HG03558 (cell line): ENCODE results near the gene TAS2R16.
"Not testable (repeated sequence)": the region's sequence is repeated elsewhere in the genome, so short reads cannot be mapped to it uniquely, and the experiment has no call there.

ENCODE experiments used
- ATAC-seq: cut with Tn5 transposase; IDR thresholded peaks from one replicate; pipeline ENCODE4 v1.9.1; 2021; ENCODE audit warnings: moderate number of reproducible peaks; ENCODE audit not compliant: unreplicated experiment; ENCODE audit errors: extremely low read depth

TAS2R16 gene

DNA sequence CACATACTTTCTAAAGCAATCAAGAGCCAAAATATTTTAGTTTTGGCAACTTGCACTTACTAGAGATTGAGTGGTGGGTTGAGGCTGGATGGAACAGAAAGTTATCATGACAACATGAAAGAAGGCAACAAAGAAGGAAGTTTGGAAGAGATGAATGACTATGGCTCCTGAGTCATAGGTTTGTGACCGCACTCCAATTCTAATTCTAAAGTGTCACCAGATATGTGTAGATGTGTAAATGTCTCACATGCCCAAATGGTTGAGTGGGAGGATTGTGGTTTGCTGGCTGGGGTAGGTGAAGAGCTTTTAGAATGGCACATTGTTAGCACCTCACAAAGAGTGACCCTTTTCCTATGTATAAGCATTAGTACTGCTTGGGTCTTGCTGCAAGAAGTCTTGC, 20.2 kb downstream of the TAS2R16 start:
- ATAC-seq: no peak

DNA sequence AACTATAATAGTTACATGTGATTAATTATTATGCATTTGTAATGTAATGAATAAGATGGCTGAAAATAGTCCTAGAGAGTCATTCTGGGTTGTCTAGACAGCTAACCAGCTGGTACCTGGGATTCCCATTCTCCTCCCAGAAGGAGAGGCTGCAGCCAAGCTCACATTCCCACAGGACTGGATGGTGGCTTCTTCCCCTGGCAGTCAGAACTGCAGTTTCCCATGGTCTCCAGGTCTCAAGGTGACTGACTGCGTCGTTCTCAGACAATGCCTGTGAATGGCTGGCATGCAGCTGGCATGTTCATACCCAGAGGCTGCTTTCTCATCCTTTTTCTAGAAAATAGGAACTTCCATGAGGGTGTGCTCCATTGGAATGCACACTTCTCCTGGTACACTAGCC, 21.3 kb downstream of the TAS2R16 start:
- no peak for ATAC-seq

DNA sequence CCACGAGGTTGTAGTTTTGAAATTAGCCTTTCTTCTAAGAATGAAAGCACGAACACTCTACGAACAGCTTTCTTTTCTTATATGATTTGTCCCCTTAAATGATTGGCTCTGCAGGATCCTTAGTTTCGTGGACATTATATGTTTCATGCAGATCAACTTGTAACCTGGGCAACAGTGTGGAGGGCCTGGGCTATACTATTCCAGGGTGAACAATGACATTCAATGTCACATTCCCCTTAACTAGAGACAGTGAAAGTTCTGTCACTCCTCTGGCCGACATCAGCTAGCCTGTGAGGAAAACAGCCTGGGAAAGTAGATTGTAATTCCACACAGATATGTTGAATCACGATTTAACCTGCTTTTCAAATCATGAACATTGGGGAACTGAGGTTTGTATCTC, 23.4 kb downstream of the TAS2R16 start:
- no peak for ATAC-seq

DNA sequence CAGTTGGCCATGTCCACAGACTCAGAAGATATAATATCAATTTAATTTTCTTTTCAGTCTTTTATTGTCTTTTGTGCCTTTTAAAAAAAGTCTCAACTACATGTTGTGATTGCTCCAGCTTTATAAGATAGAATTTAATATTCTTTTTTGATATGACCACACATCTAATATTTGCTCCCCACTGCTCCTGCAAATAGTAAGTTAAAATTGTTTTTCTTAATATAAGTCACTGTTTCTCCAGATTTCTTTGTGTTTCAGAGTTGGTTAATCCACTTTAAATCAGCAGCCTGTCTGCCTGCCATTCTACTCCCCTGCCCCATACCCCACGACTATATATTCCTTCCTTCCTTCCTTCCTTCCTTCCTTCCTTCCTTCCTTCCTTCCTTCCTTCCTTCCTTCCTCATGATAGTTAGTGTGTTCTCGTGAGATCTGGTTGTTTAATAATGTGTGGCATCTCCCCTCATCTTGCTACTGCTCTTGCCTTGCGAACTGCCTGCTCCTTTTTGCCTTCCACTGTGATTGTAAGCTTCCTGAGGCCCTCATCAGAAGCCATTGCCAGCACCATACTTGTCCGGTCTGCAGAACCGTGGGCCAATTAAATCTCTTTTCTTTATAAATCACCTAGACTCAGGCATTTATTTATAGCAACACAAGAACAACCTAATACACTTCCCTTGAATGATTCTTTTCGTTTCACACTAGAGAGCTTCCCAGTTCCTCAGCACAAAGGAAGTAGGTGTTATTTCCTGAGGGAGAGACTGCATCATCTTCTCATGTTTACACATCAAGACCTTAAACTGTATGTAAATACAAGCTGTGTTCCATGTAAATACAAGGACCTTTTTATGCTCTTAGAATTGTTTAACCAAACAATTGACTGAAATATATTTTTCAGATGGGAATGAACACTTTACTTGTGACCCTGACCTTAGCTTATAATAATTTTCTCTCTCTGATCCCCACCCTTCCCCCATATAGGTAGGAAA, 24.5 kb downstream of the TAS2R16 start:
- ATAC-seq: no peak

DNA sequence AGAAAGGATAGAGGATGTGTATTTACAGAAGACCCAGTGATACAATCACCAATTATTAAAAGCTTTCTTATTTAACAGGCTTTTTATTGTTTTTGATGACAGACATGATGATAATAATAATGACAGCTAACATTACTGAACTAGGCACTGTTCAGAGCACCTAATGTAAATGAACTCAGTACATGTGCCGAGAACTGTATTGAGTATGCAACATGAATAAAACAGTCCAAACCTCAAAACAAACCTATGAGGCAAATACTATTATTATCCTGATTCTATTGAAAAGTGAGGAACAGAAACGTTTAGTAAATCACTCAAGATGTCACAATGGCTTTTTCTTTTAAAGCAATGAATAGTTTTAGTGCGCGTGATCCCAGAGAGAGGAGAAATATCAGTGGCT, 27.1 kb downstream of the TAS2R16 start:
- no peak for ATAC-seq

DNA sequence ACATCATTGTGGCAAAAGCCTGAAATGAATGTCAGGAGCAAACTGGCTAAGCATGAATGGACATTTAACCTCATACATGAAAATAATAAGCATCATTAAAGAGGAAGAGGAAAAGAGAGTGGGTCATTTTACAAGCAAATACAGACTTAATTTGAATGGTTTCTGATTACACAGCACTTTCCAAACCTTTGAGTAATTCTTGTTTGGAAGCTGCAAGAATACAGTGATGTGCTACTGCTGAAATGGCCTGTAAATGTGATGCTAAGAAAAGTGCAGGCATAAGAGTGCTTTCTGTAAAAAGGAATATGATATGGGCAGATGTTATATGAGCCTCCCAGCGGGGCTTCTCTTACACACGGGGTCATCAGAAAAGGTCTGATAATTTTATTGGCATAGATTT, 30.2 kb downstream of the TAS2R16 start:
- no peak for ATAC-seq

DNA sequence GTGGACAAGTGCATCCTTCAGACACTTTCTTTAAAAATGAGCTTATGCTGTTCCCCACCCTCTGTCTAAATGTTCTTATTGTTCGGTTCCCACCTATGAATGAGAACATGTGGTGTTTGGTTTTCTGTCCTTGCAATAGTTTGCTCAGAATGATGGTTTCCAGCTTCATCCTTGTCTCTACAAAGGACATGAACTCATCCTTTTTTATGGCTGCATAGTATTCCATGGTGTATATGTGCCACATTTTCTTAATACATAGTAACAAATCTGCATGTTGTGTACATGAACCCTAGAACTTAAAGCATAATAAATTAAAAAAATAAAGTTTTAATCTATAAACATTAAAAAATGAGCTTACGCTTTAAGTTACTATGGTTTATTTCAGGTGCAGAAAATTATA, 41.8 kb downstream of the TAS2R16 start:
- not testable (repeated sequence) for ATAC-seq

DNA sequence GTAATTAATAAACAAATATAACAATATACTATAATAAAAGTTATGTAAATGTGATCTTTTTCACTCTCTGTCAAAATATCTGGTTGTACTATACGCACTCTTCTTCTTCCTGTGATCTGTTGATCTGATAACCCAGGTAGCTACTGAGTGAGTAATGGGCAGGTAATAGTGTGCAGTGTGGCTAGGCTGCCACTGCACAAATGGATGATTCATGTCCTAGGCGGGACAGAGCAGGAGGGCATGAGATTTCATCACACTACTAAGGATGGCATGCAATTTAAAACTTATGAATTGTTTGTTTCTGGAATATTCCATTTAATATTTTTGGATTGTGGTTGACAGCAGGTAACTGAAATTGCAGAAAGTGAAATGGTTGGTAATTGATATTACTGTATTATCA, 44.5 kb downstream of the TAS2R16 start:
- ATAC-seq: no peak

DNA sequence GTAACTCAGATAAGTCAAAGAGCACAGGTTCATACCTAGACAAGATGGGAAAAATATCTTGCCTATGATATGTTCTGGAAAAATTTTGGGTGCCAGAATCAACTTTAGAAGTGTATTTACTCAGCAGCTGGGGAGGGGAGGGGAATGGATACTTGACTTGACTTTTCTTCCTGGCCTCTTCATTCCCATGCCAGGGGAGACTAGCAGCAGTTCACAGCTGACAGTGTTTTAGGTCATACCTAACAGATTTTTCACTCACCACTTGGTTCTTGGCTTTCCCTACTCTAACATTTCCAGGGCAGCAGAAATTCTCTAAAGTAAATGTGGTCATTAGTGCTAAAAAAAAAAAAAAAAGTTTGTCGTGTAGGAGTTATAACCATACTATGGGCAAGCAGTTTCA, 46.3 kb downstream of the TAS2R16 start:
- ATAC-seq: no peak
